ENCODE results near the gene SLC30A1. TPM values are rescaled to one million over a fixed set of nuclear protein-coding genes. Genes with fewer than 3 reads are reported as not detected.

SLC30A1 gene
- total RNA-seq, 4 donors from 2014 or later = 8.3 to 12.4 (median 10.3) TPM

- intact Hi-C loops (cut with DNase I) = no loop called here
- no peak for DNase-seq
- WGBS, 2 donors = 55 to 66% methylated on average over 6 to 8 of the region's 13 CpGs
- Histone ChIP-seq H3K27ac (peak overlapping the region in 3 of 4 donors; percentile 26 to 83 (median 64)), H3K4me3 (no peak overlapping the region), H3K9me3 (no peaks in the 10 kb centered on the region), H3K4me1 (peaks cover 8 to 38% (median 15%) of the 10 kb centered on the region in 3 donors), H3K27me3 (no peaks in the 10 kb centered on the region), H3K36me3 (no peaks in the 10 kb centered on the region)
- TF ChIP-seq CTCF (IDR thresholded peaks at IDR 0.05) = no peak
- TF ChIP-seq POLR2A (IDR thresholded peaks at IDR 0.05) = no peak
Measured at GRCh38 chr1:211616231-211616964, 37.4 kb upstream of the SLC30A1 start.

- 72 to 97% methylated on average over 5 to 7 of the region's 11 CpGs for WGBS, 2 donors
- Histone ChIP-seq H3K9me3 (no peaks in the 10 kb centered on the region), H3K36me3 (no peaks in the 10 kb centered on the region), H3K27me3 (no peaks in the 10 kb centered on the region), H3K27ac (no peak overlapping the region), H3K4me1 (peaks cover 15 to 48% (median 21%) of the 10 kb centered on the region in 3 donors), H3K4me3 (no peak overlapping the region)
- TF ChIP-seq CTCF (IDR thresholded peaks at IDR 0.05) (no peak), POLR2A (IDR thresholded peaks at IDR 0.05) (no peak)
- no peak for DNase-seq
- intact Hi-C loops (cut with DNase I) = no loop called here
Measured at GRCh38 chr1:211614615-211615014, 35.7 kb upstream of the SLC30A1 start.

- H3K27ac ChIP-seq = peak overlapping the region in 2 of 4 donors; percentile 11 to 22
- peaks cover 15 to 54% (median 21%) of the 10 kb centered on the region in 3 donors for H3K4me1 ChIP-seq
- no peak overlapping the region for H3K4me3 ChIP-seq
- TF ChIP-seq POLR2A (IDR thresholded peaks at IDR 0.05) (no peak), CTCF (IDR thresholded peaks at IDR 0.05) (no peak)
- H3K9me3 ChIP-seq = no peaks in the 10 kb centered on the region
- 45 to 62% methylated on average over 5 of the region's 5 CpGs for WGBS, 2 donors
- no peak for DNase-seq
- intact Hi-C loops (cut with DNase I) = no loop called here
- no peaks in the 10 kb centered on the region for H3K36me3 ChIP-seq
- no peaks in the 10 kb centered on the region for H3K27me3 ChIP-seq
Measured at GRCh38 chr1:211613951-211614350, 35.0 kb upstream of the SLC30A1 start.

- Histone ChIP-seq H3K27me3 (no peaks in the 10 kb centered on the region), H3K27ac (peak overlapping the region; percentile 30 to 81 (median 64)), H3K4me3 (no peak overlapping the region), H3K36me3 (no peaks in the 10 kb centered on the region), H3K9me3 (no peaks in the 10 kb centered on the region), H3K4me1 (peaks cover 15 to 54% (median 21%) of the 10 kb centered on the region in 3 donors)
- intact Hi-C loops (cut with DNase I) = no loop called here
- 26 to 42% methylated on average over 5 to 6 of the region's 8 CpGs for WGBS, 2 donors
- TF ChIP-seq CTCF (IDR thresholded peaks at IDR 0.05) (no peak), POLR2A (IDR thresholded peaks at IDR 0.05) (no peak)
- DNase-seq = peak; percentile 16
Measured at GRCh38 chr1:211613108-211613947, 34.4 kb upstream of the SLC30A1 start.

- H3K27me3 ChIP-seq = no peaks in the 10 kb centered on the region
- intact Hi-C loops (cut with DNase I) = no loop called here
- H3K27ac ChIP-seq = peak overlapping the region; percentile 30 to 81 (median 64)
- no peak overlapping the region for H3K4me3 ChIP-seq
- 79 to 87% methylated on average over 4 to 5 of the region's 6 CpGs for WGBS, 2 donors
- peaks cover 15 to 54% (median 21%) of the 10 kb centered on the region in 3 donors for H3K4me1 ChIP-seq
- no peaks in the 10 kb centered on the region for H3K9me3 ChIP-seq
- no peak for TF ChIP-seq POLR2A (IDR thresholded peaks at IDR 0.05)
- no peak for TF ChIP-seq CTCF (IDR thresholded peaks at IDR 0.05)
- no peaks in the 10 kb centered on the region for H3K36me3 ChIP-seq
- no peak for DNase-seq
Measured at GRCh38 chr1:211612786-211613107, 33.8 kb upstream of the SLC30A1 start.

All from esophagus squamous epithelium (tissue), 5 donors.